Testis (tissue), 2 donors: ENCODE data around the gene QRFP.

ENCODE experiments used
- CTCF ChIP-seq, 3 experiments: fragments of 450-650 bp in 2 of 3; fragments of 200-600 bp in 1 of 3; sonication (generic) in 1 of 3; IDR thresholded peaks; one replicate each; pipeline ENCODE4 v1.5.1; 2016 to 2019; ENCODE audit warnings: antibody characterized with exemption in 3 of 3, mild to moderate bottlenecking in 2 of 3, moderate library complexity in 1 of 3
- POLR2A ChIP-seq: fragments of 450-650 bp; IDR thresholded peaks from one replicate; pipeline ENCODE4 v1.6.1; 2017; ENCODE audit warnings: antibody characterized with exemption, mild to moderate bottlenecking, moderate library complexity

DNA sequence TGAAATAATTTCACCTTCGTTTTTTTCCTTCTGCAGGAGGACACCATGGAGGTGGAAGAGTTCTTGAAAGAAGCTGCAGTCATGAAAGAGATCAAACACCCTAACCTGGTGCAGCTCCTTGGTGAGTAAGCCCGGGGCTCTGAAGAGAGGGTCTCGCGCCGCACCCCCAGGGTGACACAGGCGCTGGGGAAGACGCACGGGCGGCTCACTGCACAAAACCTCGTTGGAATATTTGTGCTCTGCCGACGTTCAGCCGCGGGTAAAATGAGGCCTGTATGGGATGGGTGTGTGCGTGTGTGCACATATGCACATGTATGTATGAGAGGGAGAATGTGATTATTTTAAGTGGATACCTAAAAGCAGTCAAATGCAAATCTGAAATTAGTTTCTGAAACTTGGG, 24.5 kb downstream of the QRFP start:
- TF ChIP-seq CTCF (IDR thresholded peaks at IDR 0.05), result no peak
- TF ChIP-seq POLR2A, result no peak
